GM19025 (cell line): Measurements from ENCODE around the gene UPF1.
"Not testable (repeated sequence)": the region's sequence is repeated elsewhere in the genome, so short reads cannot be mapped to it uniquely, and the experiment has no call there.

Experiments used
- ATAC-seq: cut with Tn5 transposase; IDR thresholded peaks from one replicate; pipeline ENCODE4 v1.9.1; 2021; ENCODE audit warnings: mild to moderate bottlenecking, low read depth, moderate library complexity; ENCODE audit not compliant: unreplicated experiment

The UPF1 gene

GRCh38 chr19:18908917-18909619 lies 77.3 kb downstream of the UPF1 start:
- ATAC-seq: no peak

- ATAC-seq: no peak
These were observed 78.3 kb downstream of the UPF1 start for GRCh38 chr19:18910010-18910409.

- ATAC-seq: no peak
These were observed 79.2 kb downstream of the UPF1 start for GRCh38 chr19:18910801-18911436.

- no peak for ATAC-seq
These were observed 81.2 kb downstream of the UPF1 start for GRCh38 chr19:18912933-18913332.

GRCh38 chr19:18913466-18913865 lies 81.7 kb downstream of the UPF1 start:
- ATAC-seq: no peak

- no peak for ATAC-seq
These were observed 83.9 kb downstream of the UPF1 start for GRCh38 chr19:18915639-18916038.

- not testable (repeated sequence) for ATAC-seq
These were observed 85.8 kb downstream of the UPF1 start for GRCh38 chr19:18917593-18917992.
